ENCODE data around the gene RSU1.

DNA sequence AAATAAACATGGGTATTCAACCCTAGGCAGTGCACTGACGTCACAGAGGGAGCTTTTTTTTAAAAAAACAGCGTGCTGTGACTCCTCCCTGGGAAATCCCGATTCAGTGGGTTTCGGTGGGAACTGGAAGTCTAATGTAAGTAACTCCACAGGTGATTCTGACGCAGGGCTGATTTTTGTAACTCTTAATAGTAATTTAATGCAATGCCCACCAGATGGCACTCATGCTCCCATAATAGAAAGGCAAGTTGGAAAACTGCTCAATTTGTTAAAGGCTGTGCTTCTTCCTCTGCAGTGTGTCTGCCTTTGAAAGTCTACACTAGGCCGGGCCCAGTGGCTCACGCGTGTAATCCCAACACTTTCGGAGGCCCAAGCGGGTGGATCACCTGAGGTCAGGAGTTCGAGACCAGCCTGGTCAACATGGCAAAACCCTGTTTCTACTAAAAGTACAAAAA lies 10.9 kb upstream of the RSU1 start:
- no peak for TF ChIP-seq EZH2 (IDR thresholded peaks at IDR 0.05; ENCODE audit: insufficient read depth, poor library complexity, severe bottlenecking)
- TF ChIP-seq EZH2phosphoT487 (IDR thresholded peaks at IDR 0.05; ENCODE audit: insufficient read depth, low read depth) = no peak

Measured in GM23248 (cell line).